NCI-H2029 (cell line): Measurements from ENCODE around the gene PEBP1.

Experiments
- DNase-seq: peaks from one replicate; lab custom pipeline; 2025; lab: John Stamatoyannopoulos, UW

Gene PEBP1

GRCh38 chr12:118136559-118137003, 657 bp downstream of the PEBP1 start:
- DNase-seq: no peak

- no peak for DNase-seq
These were observed 1.3 kb downstream of the PEBP1 start for GRCh38 chr12:118137148-118137678.

- no peak for DNase-seq
These were observed 4.9 kb downstream of the PEBP1 start for GRCh38 chr12:118140825-118141224.

- no peak for DNase-seq
These were observed 8.6 kb downstream of the PEBP1 start for GRCh38 chr12:118144499-118144898.

- no peak for DNase-seq
These were observed 9.3 kb downstream of the PEBP1 start for GRCh38 chr12:118145113-118145797.

- no peak for DNase-seq
These were observed 9.9 kb downstream of the PEBP1 start for GRCh38 chr12:118145798-118146156.

GRCh38 chr12:118148287-118148686, 12.4 kb downstream of the PEBP1 start:
- DNase-seq: no peak

- DNase-seq: no peak
These were observed 14.7 kb downstream of the PEBP1 start for GRCh38 chr12:118150625-118151024.

GRCh38 chr12:118151755-118152154, 15.8 kb downstream of the PEBP1 start:
- DNase-seq: no peak

GRCh38 chr12:118160536-118160935, 24.6 kb downstream of the PEBP1 start:
- DNase-seq: no peak

- no peak for DNase-seq
These were observed 29.0 kb downstream of the PEBP1 start for GRCh38 chr12:118164798-118165486.

- DNase-seq: no peak
These were observed 31.0 kb downstream of the PEBP1 start for GRCh38 chr12:118166946-118167345.

- no peak for DNase-seq
These were observed 40.0 kb downstream of the PEBP1 start for GRCh38 chr12:118175823-118176447.

- no peak for DNase-seq
These were observed 47.2 kb downstream of the PEBP1 start for GRCh38 chr12:118183155-118183554.

- no peak for DNase-seq
These were observed 47.8 kb downstream of the PEBP1 start for GRCh38 chr12:118183711-118184110.

- no peak for DNase-seq
These were observed 49.9 kb downstream of the PEBP1 start for GRCh38 chr12:118185602-118186397.

GRCh38 chr12:118187751-118188435, 52.0 kb downstream of the PEBP1 start:
- no peak for DNase-seq

- DNase-seq: no peak
These were observed 52.9 kb downstream of the PEBP1 start for GRCh38 chr12:118188690-118189371.

GRCh38 chr12:118189741-118190191, 53.8 kb downstream of the PEBP1 start:
- DNase-seq: no peak

GRCh38 chr12:118190266-118190665, 54.3 kb downstream of the PEBP1 start:
- no peak for DNase-seq

- no peak for DNase-seq
These were observed 57.6 kb downstream of the PEBP1 start for GRCh38 chr12:118193477-118193876.
